Sigmoid colon (tissue), 3 donors: ENCODE measurements around the gene ZNF714.

Source experiments
- CTCF ChIP-seq, 4 experiments: fragments of 450-650 bp in 3 of 4; fragments of 200-600 bp in 1 of 4; IDR thresholded peaks; one replicate each; pipeline ENCODE4 v1.5.1; 2016 to 2019; ENCODE audit warnings: antibody characterized with exemption in 4 of 4, mild to moderate bottlenecking in 3 of 4, moderate library complexity in 2 of 4
- POLR2A ChIP-seq, 2 donors: fragments of 450-650 bp; IDR thresholded peaks; one replicate each; pipeline ENCODE4 v1.6.1; 2016; ENCODE audit warnings: antibody characterized with exemption in 2 of 2, mild to moderate bottlenecking in 2 of 2, moderate library complexity in 2 of 2

- TF ChIP-seq CTCF (IDR thresholded peaks at IDR 0.05), result no peak
- TF ChIP-seq POLR2A (IDR thresholded peaks at IDR 0.05), result no peak
Measured at GRCh38 chr19:21101521-21102242, 19.7 kb downstream of the ZNF714 start.
